Neutrophil (primary cell): ENCODE measurements around the gene HDAC7.

Experiments
- H3K27ac ChIP-seq: fragments of 200-600 bp; sonication (generic); 2 replicates; pipeline ENCODE4 v1.5.1; 2016; ENCODE audit warnings: mild to moderate bottlenecking, moderate library complexity
- H3K27me3 ChIP-seq: fragments of 200-600 bp; sonication (generic); 2 replicates; pipeline ENCODE4 v1.6.0; 2016; ENCODE audit warnings: mild to moderate bottlenecking
- H3K36me3 ChIP-seq: fragments of 200-600 bp; sonication (generic); 2 replicates; pipeline ENCODE4 v1.5.1; 2017
- H3K4me1 ChIP-seq, 2 experiments: fragments of 200-600 bp in 1 of 2; sonication (generic) in 1 of 2; 1 replicate in 1 of 2; 2 replicates in 1 of 2; pipeline versions ENCODE4 v1.5.1 to v1.6.1; 2013 to 2016; ENCODE audit warnings: low read depth in 1 of 2, low read length in 1 of 2, mild to moderate bottlenecking in 1 of 2, moderate library complexity in 1 of 2; ENCODE audit not compliant: control insufficient read depth in 1 of 2, insufficient read depth in 1 of 2
- H3K4me3 ChIP-seq, 2 experiments: fragments of 200-600 bp in 1 of 2; sonication (generic) in 1 of 2; 1 replicate in 1 of 2; 2 replicates in 1 of 2; pipeline ENCODE4 v1.5.1; 2013 to 2016; ENCODE audit warnings: low read depth in 1 of 2, low read length in 1 of 2, mild to moderate bottlenecking in 1 of 2, moderate library complexity in 1 of 2
- H3K9me3 ChIP-seq: fragments of 200-600 bp; sonication (generic); 2 replicates; pipeline ENCODE4 v1.5.1; 2016
- CTCF ChIP-seq: fragments of 200-600 bp; sonication (generic); IDR thresholded peaks from 2 replicates; pipeline ENCODE4 v1.5.1; 2016; ENCODE audit warnings: antibody characterized with exemption

HDAC7 gene

DNA sequence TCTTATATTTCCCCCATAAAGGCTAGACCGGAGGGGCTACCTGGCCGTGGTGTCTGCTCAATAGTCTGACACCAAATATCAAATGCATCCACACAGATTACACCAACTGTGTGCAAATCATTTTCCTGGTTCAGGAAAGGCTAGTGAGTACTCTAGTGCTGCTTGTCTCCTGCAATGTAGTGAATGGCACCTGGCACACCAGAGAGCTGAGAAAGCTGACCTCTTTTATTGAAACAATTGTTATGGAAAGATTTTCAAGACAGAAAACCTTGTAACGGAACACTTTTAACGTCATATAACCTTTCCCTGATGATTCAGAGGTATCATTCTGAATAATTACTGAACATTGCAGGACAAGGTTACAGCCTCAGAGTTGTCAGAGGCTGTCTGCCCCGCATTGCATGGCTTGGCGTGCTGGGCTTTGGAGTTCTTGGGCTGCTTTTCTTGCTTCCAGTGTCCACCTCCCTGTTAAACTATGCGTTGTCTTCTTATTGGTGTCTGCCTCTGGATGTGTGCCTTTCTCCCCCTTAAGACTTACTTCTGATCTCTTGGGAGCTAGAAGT is 40.7 kb upstream of the HDAC7 start:
- TF ChIP-seq CTCF: no peak
- Histone ChIP-seq H3K4me1 (peaks cover 9 to 14% of the 10 kb centered on the region in 2 experiments), H3K36me3 (peaks cover 80% of the 10 kb centered on the region), H3K4me3 (no peak overlapping the region), H3K9me3 (no peaks in the 10 kb centered on the region), H3K27me3 (no peaks in the 10 kb centered on the region), H3K27ac (no peak overlapping the region)

DNA sequence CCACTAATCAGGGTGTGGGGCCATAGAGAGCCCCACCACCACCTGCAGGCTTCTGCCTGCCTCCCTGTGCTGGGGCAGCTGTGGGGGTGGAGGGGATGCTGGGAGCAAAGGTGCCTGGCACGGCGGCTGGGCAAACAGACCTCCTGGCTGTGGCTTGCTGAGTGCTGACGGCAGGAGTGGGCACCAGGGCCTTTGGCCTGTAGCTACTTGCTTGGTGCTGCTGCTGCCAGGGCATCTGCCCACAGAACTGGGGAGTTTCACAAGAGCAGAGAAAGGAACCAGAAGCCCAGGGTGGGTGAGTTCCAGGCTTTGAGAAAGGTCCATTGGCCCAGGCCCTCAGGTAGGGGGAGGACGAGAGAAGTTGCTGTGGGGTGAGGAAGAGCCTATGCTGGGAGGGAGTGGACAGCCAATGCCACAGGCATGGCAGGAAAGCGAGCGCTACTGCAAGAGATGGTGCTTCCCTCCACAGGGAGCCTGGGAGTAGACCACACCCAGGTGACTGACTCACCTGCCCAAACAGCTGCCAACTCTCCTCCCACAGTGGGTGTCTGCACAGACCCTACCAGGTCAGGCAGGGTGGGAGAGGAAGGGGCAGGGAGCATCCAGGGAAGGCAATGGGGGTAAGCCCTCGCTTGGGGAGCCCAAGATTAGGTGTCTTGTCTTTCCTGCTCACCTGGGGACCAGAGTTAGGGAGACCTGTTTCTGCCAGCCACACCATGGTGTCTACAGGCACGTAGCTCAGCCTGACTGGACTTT is 39.0 kb upstream of the HDAC7 start:
- TF ChIP-seq CTCF: no peak
- Histone ChIP-seq H3K4me1 (peaks cover 9 to 14% of the 10 kb centered on the region in 2 experiments), H3K27me3 (no peaks in the 10 kb centered on the region), H3K27ac (no peak overlapping the region), H3K9me3 (no peaks in the 10 kb centered on the region), H3K36me3 (peaks cover 82% of the 10 kb centered on the region), H3K4me3 (no peak overlapping the region)

DNA sequence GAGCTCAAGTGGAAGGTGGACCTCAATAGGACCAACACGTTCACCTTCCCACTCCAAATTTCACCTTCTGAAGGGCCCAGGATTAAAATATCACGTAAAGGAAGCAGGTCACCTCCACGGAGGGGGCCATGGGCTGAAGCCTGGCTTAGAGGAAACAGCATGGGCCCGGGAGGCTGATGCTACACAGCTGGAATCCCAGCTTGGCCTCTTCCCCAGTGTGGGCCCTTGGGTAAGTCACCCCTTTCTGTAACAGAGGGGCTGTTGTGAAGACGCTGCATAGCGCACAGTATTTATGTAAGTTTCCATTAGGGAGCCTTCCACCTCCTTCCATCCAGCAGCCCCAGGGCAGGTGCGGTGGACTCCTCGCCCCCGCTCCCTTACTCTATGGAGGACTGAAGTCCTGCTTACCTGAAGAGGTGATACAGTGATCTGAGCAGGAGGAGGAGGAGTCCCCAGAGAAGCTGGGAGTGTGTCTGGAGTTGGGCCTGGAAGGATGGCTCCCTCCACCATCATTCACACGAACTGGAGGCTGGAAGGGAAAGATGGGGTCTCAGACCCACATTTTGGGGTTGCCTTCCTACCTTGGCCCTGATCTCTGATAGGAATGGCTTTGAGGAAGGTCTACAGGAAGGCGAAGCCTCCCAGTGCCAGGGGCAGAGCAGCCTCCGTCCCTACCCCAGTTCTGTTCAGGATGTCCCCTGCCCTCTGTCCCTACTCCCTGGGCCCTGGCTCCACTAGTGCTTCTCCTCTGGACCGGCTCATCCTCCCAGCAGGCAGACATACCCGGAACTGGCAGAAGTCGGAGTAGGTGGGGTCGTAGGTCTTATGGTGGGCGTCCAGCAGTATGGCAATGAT is 37.2 kb upstream of the HDAC7 start:
- no peak for TF ChIP-seq CTCF
- peaks cover 86% of the 10 kb centered on the region for H3K36me3 ChIP-seq
- H3K27ac ChIP-seq: no peak overlapping the region
- no peaks in the 10 kb centered on the region for H3K27me3 ChIP-seq
- peaks cover 0 to 4% of the 10 kb centered on the region in 2 experiments for H3K4me1 ChIP-seq
- no peaks in the 10 kb centered on the region for H3K9me3 ChIP-seq
- H3K4me3 ChIP-seq: no peak overlapping the region

DNA sequence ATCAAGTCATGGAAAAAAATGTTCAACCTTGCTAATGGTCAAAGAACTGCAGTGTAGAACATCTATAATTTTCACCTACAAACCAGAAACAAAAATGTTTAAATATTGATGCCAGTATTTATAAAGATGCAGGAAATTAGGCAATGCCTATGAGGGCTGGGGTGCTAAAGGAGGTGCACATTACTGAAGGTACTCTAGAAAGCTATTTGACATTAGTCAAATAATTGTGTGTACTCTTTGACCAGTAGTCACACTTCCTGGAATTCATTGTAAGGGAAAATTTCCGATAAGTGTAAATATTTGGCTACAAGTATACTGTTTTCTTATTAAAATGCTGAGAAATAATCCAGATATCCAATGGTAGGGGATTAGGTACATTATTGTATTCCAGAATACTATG is 36.4 kb upstream of the HDAC7 start:
- H3K9me3 ChIP-seq: no peaks in the 10 kb centered on the region
- no peaks in the 10 kb centered on the region for H3K4me1 ChIP-seq
- no peak overlapping the region for H3K4me3 ChIP-seq
- TF ChIP-seq CTCF: no peak
- H3K27ac ChIP-seq: no peak overlapping the region
- H3K27me3 ChIP-seq: no peaks in the 10 kb centered on the region
- peaks cover 87% of the 10 kb centered on the region for H3K36me3 ChIP-seq

GRCh38 chr12:47855502-47855901 is 35.8 kb upstream of the HDAC7 start:
- no peak for TF ChIP-seq CTCF
- Histone ChIP-seq H3K4me1 (no peaks in the 10 kb centered on the region), H3K4me3 (no peak overlapping the region), H3K36me3 (peaks cover 87% of the 10 kb centered on the region), H3K9me3 (no peaks in the 10 kb centered on the region), H3K27me3 (no peaks in the 10 kb centered on the region), H3K27ac (no peak overlapping the region)
